GM12878 (cell line): ENCODE results near the gene FOXG1. TPM values are rescaled to one million over a fixed set of nuclear protein-coding genes. Genes with fewer than 3 reads are reported as not detected.
A peak's percentile ranks its signal among the peaks of the same experiment; 100 is the strongest.

ENCODE experiments used
- ATAC-seq: fragments of 200-7000 bp; cut with Tn5 transposase; 3 replicates; pipeline ENCODE4 v1.9.1; 2020; ENCODE audit warnings: mild to moderate bottlenecking, moderate library complexity
- BruUV-seq: library from RNA; stranded (reverse); fragments of 400-500 nt; replicated peaks from 2 replicates; lab custom pipeline; 2021; lab: Mats Ljungman, UMichigan
- CTCF ChIA-PET: fragments of 300-600 bp; sonication (Branson Sonifier 250); formaldehyde crosslinking; extraction: SDS; loops from one replicate; lab custom pipeline; 2021; ENCODE audit warnings: inconsistent platforms; lab: Yijun Ruan, JAX
- POLR2A ChIA-PET: fragments of 350-600 bp; formaldehyde crosslinking; extraction: SDS; loops from one replicate; lab custom pipeline; 2021; ENCODE audit warnings: inconsistent platforms; lab: Charles Lee
- RAD21 ChIA-PET: fragments of 300-600 bp; sonication (Branson Sonifier 250); formaldehyde crosslinking; loops from one replicate; lab custom pipeline; 2023; ENCODE audit warnings: antibody characterized with exemption; ENCODE audit not compliant: unreplicated experiment; lab: Charles Lee
- SMC1A ChIA-PET: fragments of 300-600 bp; sonication (Branson Sonifier 250); formaldehyde crosslinking; loops from one replicate; lab custom pipeline; 2023; ENCODE audit not compliant: unreplicated experiment, uncharacterized antibody; lab: Charles Lee
- DNase-seq: peaks from one replicate; pipeline ENCODE4 v3.0.0-alpha.2; 2011; ENCODE audit warnings: low read depth, low spot score
- FAIRE-seq: peaks from 3 replicates; lab custom pipeline; 2011; peaks lifted over from hg19 to GRCh38; lab: Jason Lieb, UNC
- H2AFZ ChIP-seq: 2 replicates; pipeline ENCODE4 v1.6.0; 2011; ENCODE audit warnings: low read depth, low read length, control low read depth; ENCODE audit not compliant: control insufficient read depth
- H3K27ac ChIP-seq: 2 replicates; pipeline ENCODE4 v1.5.1; 2011; ENCODE audit warnings: control low read depth; ENCODE audit not compliant: control insufficient read depth, insufficient read depth
- H3K27me3 ChIP-seq, 2 experiments: replicated peaks in 1 of 2; 2 replicates each; pipeline versions ENCODE4 v1.6.0 to v1.6.1; 2011; ENCODE audit warnings: low read length in 1 of 2; ENCODE audit not compliant: control insufficient read depth in 2 of 2, insufficient read depth in 2 of 2
- H3K36me3 ChIP-seq, 2 experiments: 2 replicates each; pipeline ENCODE4 v1.5.1; 2011; ENCODE audit warnings: low read length in 1 of 2; ENCODE audit not compliant: control insufficient read depth in 2 of 2, insufficient read depth in 2 of 2
- H3K4me1 ChIP-seq: 2 replicates; pipeline ENCODE4 v1.6.1; 2011; ENCODE audit warnings: mild to moderate bottlenecking, low read length, moderate library complexity, mixed read lengths; ENCODE audit not compliant: control insufficient read depth, insufficient read depth
- H3K4me2 ChIP-seq: 2 replicates; pipeline ENCODE4 v1.6.0; 2011; ENCODE audit warnings: control low read depth; ENCODE audit not compliant: control insufficient read depth, insufficient read depth
- H3K4me3 ChIP-seq: fragments of 200-600 bp; sonication (generic); 2 replicates; pipeline ENCODE4 v1.5.1; 2016
- H3K79me2 ChIP-seq: 2 replicates; pipeline ENCODE4 v1.6.0; 2011; ENCODE audit warnings: low read length; ENCODE audit not compliant: control insufficient read depth, insufficient read depth
- H3K9ac ChIP-seq: 2 replicates; pipeline ENCODE4 v1.8.0; 2011; ENCODE audit warnings: low read length, control low read depth, mixed read lengths; ENCODE audit not compliant: control insufficient read depth, insufficient read depth
- H3K9me3 ChIP-seq: replicated peaks from 3 replicates; pipeline ENCODE4 v1.5.1; 2011; ENCODE audit warnings: mild to moderate bottlenecking, low read length; ENCODE audit not compliant: control insufficient read depth, insufficient read depth
- H4K20me1 ChIP-seq: 2 replicates; pipeline ENCODE4 v1.6.0; 2011; ENCODE audit not compliant: control insufficient read depth, insufficient read depth
- CEBPZ ChIP-seq: fragments of 150-350 bp; IDR thresholded peaks from 2 replicates; pipeline ENCODE4 v1.6.1; 2016; ENCODE audit warnings: low read depth, low read length
- CUX1 ChIP-seq: IDR thresholded peaks from 2 replicates; pipeline ENCODE4 v1.6.1; 2012; ENCODE audit warnings: improper control_type of control experiment, low read depth, low read length; ENCODE audit not compliant: insufficient replicate concordance
- EED ChIP-seq: sonication (generic); IDR thresholded peaks from 2 replicates; pipeline ENCODE4 v1.6.1; 2016; ENCODE audit warnings: antibody characterized with exemption, low read depth
- EZH2 ChIP-seq: IDR thresholded peaks from 2 replicates; pipeline ENCODE4 v1.6.1; 2012; ENCODE audit warnings: low read depth, mild to moderate bottlenecking, control low read depth, inconsistent platforms, low read length, borderline replicate concordance; ENCODE audit not compliant: control insufficient read depth
- MAX ChIP-seq: IDR thresholded peaks from 2 replicates; pipeline ENCODE4 v1.6.1; 2012; ENCODE audit warnings: low read depth, low read length, improper control_type of control experiment
- NR2C2 ChIP-seq: IDR thresholded peaks from 2 replicates; pipeline ENCODE4 v1.6.1; 2011; ENCODE audit warnings: borderline replicate concordance, low read depth; ENCODE audit not compliant: control insufficient read depth, insufficient read length
- RAD51 ChIP-seq: fragments of 450-650 bp; IDR thresholded peaks from 2 replicates; pipeline ENCODE4 v1.6.1; 2016; ENCODE audit warnings: moderate library complexity, mild to moderate bottlenecking, inconsistent platforms
- RUNX3 ChIP-seq: IDR thresholded peaks from 2 replicates; pipeline ENCODE4 v1.6.1; 2012; ENCODE audit warnings: low read length, inconsistent platforms
- SIN3A ChIP-seq: IDR thresholded peaks from 2 replicates; pipeline ENCODE4 v1.6.1; 2012; ENCODE audit warnings: low read depth, low read length, improper control_type of control experiment
- SMAD5 ChIP-seq: IDR thresholded peaks from 2 replicates; pipeline ENCODE4 v1.6.1; 2016; ENCODE audit warnings: antibody characterized with exemption, low read depth
- YY1 ChIP-seq: IDR thresholded peaks from 2 replicates; pipeline ENCODE4 v1.6.1; 2011; ENCODE audit warnings: low read depth, mild to moderate bottlenecking, low read length
- WGBS: methylation state at CpG from one replicate; pipeline ENCODE4 v1.1.6; 2016; ENCODE audit warnings: low lambda C conversion rate; ENCODE audit not compliant: insufficient replicate concordance, insufficient coverage; ENCODE audit errors: missing lambda C conversion rate; 5-methylcytosine and 5-hydroxymethylcytosine counted together
- in situ Hi-C: fragments of 300-500 bp; cut with MboI; formaldehyde crosslinking; loops from 9 replicates; pipeline ENCODE4 v1.14.3; 2018; ENCODE audit warnings: mixed read lengths
- intact Hi-C: fragments of 100-400 bp; cut with micrococcal nuclease; formaldehyde crosslinking; loops from one replicate; pipeline ENCODE4 v1.14.2; 2022; ENCODE audit not compliant: unreplicated experiment
- polyA plus RNA-seq, 11 experiments: library from polyadenylated mRNA; depleted of rRNA in 4 of 11; unstranded in 6 of 11; stranded (reverse) in 5 of 11; fragments of >200 nt; fragmentation: Nextera tagmentation in 4 of 11; fragmentation: Illumina TruSeq in 1 of 11; extraction: Ambion mirVana in 4 of 11; extraction: Trizol in 1 of 11; gene quantifications; 1 replicate in 1 of 11; 2 replicates in 10 of 11; pipeline versions ENCODE4 v1.2.1 to v1.2.3, GENCODE V29; 2011 to 2016; ENCODE audit warnings: inconsistent platforms in 2 of 11, missing spikeins in 2 of 11, low read depth in 1 of 11
- total RNA-seq, 4 experiments: library from RNA; depleted of rRNA in 3 of 4; stranded (reverse); fragments of >200 nt in 3 of 4; fragmentation: Illumina TruSeq in 1 of 4; extraction: Trizol in 1 of 4; gene quantifications; 2 replicates each; pipeline versions ENCODE4 v1.2.1 to v1.2.3, GENCODE V29; 2013 to 2021
- TF ChIP-seq, protein P1 (sequence below): fragments of 450-650 bp; conservative IDR thresholded peaks from 2 replicates; pipeline ENCODE4 v1.6.1; 2017; ENCODE audit warnings: mild to moderate bottlenecking, moderate library complexity

FOXG1 gene
- total and polyA plus RNA-seq, 10 of the 15 experiments (the other 5 are each of a cell fraction or from before 2014, with no cell fraction given) = 0.04 to 0.44 (median 0.06) TPM; not detected in 1

GRCh38 chr14:28767030-28767852 lies 654 bp downstream of the FOXG1 start:
- Histone ChIP-seq H3K9ac (no peak overlapping the region), H2AFZ (no peak overlapping the region), H3K79me2 (no peaks in the 10 kb centered on the region), H3K27me3 (peaks cover 0 to 3% of the 10 kb centered on the region in 2 experiments; a peak in 2 of 4 replicates), H3K4me2 (0 out of 2 replicates have a peak overlapping the region, but pooled peaks have one; percentile 3), H4K20me1 (no peaks in the 10 kb centered on the region), H3K4me3 (no peak overlapping the region), H3K4me1 (no peaks in the 10 kb centered on the region), H3K9me3 (peaks cover 2% of the 10 kb centered on the region; the same call in 1 of the 3 replicates), H3K27ac (no peak overlapping the region), H3K36me3 (no peaks in the 10 kb centered on the region)
- DNase-seq (no peak), FAIRE-seq (no peak), ATAC-seq (no peak)
- ChIA-PET POLR2A (no interaction called here), SMC1A (no interaction called here), RAD21 (no interaction called here), CTCF (no interaction called here)
- intact Hi-C loops = no loop called here
- in situ Hi-C loops = loop anchor here (25.0 kb wide), 2 partner anchors 445 to 1670 kb away; no protein-coding TSS in a partner anchor
- no TSS peak for BruUV-seq
- WGBS = 31% methylated on average over 3 of the region's 100 CpGs
- TF ChIP-seq SIN3A (no peak), MAX (no peak), SMAD5 (no peak), EED (no peak), CEBPZ (no peak), RUNX3 (no peak), CUX1 (no peak), YY1 (no peak), RAD51 (no peak), NR2C2 (no peak), EZH2 (no peak)
- TF ChIP-seq, protein P1, sequence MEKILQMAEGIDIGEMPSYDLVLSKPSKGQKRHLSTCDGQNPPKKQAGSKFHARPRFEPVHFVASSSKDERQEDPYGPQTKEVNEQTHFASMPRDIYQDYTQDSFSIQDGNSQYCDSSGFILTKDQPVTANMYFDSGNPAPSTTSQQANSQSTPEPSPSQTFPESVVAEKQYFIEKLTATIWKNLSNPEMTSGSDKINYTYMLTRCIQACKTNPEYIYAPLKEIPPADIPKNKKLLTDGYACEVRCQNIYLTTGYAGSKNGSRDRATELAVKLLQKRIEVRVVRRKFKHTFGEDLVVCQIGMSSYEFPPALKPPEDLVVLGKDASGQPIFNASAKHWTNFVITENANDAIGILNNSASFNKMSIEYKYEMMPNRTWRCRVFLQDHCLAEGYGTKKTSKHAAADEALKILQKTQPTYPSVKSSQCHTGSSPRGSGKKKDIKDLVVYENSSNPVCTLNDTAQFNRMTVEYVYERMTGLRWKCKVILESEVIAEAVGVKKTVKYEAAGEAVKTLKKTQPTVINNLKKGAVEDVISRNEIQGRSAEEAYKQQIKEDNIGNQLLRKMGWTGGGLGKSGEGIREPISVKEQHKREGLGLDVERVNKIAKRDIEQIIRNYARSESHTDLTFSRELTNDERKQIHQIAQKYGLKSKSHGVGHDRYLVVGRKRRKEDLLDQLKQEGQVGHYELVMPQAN = no peak
